Left lung (tissue), 10 donors: ENCODE data around the gene MOB2. TPM values are rescaled to one million over a fixed set of nuclear protein-coding genes. Genes with fewer than 3 reads are reported as not detected.

Source experiments
- ATAC-seq: fragments of 200-7000 bp; cut with Tn5 transposase; one replicate; pipeline ENCODE4 v1.9.1; 2020; ENCODE audit warnings: moderate library complexity
- DNase-seq, 4 donors: peaks; one replicate each; pipeline ENCODE4 v3.0.0-alpha.2; 2013 to 2020
- H3K27ac ChIP-seq, 2 donors: fragments of 200-600 bp; sonication (generic) in 1 of 2; one replicate each; pipeline versions ENCODE4 v1.5.0 to v1.8.0; 2020 to 2021
- H3K27me3 ChIP-seq, 2 donors: fragments of 200-600 bp; sonication (generic) in 1 of 2; one replicate each; pipeline versions ENCODE4 v1.5.0 to v1.8.0; 2020 to 2021
- H3K36me3 ChIP-seq, 2 donors: fragments of 200-600 bp; sonication (generic) in 1 of 2; one replicate each; pipeline versions ENCODE4 v1.5.0 to v1.8.0; 2020 to 2021
- H3K4me1 ChIP-seq, 2 donors: fragments of 200-600 bp; one replicate each; pipeline ENCODE4 v1.8.0; 2021
- H3K4me3 ChIP-seq, 2 donors: fragments of 200-600 bp; sonication (generic) in 1 of 2; one replicate each; pipeline versions ENCODE4 v1.5.0 to v1.8.0; 2020 to 2021; ENCODE audit warnings: mild to moderate bottlenecking in 1 of 2
- H3K9me3 ChIP-seq, 2 donors: fragments of 200-600 bp; sonication (generic) in 1 of 2; one replicate each; pipeline versions ENCODE4 v1.5.0 to v1.8.0; 2020 to 2021
- intact Hi-C, 2 donors: fragments of 100-400 bp; cut with DNase I; formaldehyde crosslinking; loops; one replicate each; pipeline versions ENCODE4 v1.11.2 to v1.14.2; 2022
- polyA plus RNA-seq, 6 donors: library from polyadenylated mRNA; unstranded; fragments of 120-200 nt; gene quantifications; one replicate each; pipeline ENCODE4 v1.2.1, GENCODE V29; 2013; ENCODE audit not compliant: insufficient read length in 6 of 6
- total RNA-seq, 2 donors: library from RNA; stranded (reverse); fragmentation: NEBNext Ultra II Directional; extraction: Animal tissue kit (Norgen Biotek cat#: 25700); gene quantifications; one replicate each; pipeline ENCODE4 v1.2.1, GENCODE V29; 2021
- TF ChIP-seq, protein P1 (sequence below), 2 donors: fragments of 200-600 bp; sonication (generic) in 1 of 2; IDR thresholded peaks; one replicate each; pipeline versions ENCODE4 v1.5.0 to v1.8.0; 2021; ENCODE audit warnings: antibody characterized with exemption in 2 of 2
- donor health status: DM: no; HTN: yes; CAD: no.
- donor health status: DM: no; HTN: no; CAD: no.

Gene MOB2
- total and polyA plus RNA-seq, 8 donors, result 36.1 to 41.3 (median 37.3) TPM

DNA sequence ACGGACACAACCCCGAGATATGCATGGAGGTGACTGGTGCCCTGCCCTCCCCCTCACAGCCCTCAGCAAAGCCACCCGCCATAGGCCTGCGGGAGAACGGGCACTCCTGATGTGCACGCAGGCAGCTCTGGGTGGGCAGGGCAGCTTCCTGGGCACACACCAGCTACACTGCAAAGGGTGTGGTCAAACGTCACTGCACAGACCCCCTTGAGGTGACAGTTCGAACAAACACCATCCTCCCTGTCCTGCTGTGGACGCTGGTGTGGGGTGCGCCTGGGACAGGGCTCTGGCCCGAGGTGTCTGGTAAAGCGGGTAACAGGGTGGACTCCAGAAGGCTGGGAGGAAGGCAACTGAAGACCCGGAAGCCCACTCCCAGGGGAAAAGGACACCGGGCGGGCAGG is 21.9 kb upstream of the MOB2 start:
- ATAC-seq, result peak; percentile 24
- Histone ChIP-seq H3K36me3 (no peaks in the 10 kb centered on the region), H3K27me3 (no peaks in the 10 kb centered on the region), H3K9me3 (no peaks in the 10 kb centered on the region), H3K4me1 (peaks cover 18 to 43% of the 10 kb centered on the region in 2 donors), H3K27ac (no peak overlapping the region), H3K4me3 (no peak overlapping the region)
- intact Hi-C loops, result no loop called here
- TF ChIP-seq, protein P1, sequence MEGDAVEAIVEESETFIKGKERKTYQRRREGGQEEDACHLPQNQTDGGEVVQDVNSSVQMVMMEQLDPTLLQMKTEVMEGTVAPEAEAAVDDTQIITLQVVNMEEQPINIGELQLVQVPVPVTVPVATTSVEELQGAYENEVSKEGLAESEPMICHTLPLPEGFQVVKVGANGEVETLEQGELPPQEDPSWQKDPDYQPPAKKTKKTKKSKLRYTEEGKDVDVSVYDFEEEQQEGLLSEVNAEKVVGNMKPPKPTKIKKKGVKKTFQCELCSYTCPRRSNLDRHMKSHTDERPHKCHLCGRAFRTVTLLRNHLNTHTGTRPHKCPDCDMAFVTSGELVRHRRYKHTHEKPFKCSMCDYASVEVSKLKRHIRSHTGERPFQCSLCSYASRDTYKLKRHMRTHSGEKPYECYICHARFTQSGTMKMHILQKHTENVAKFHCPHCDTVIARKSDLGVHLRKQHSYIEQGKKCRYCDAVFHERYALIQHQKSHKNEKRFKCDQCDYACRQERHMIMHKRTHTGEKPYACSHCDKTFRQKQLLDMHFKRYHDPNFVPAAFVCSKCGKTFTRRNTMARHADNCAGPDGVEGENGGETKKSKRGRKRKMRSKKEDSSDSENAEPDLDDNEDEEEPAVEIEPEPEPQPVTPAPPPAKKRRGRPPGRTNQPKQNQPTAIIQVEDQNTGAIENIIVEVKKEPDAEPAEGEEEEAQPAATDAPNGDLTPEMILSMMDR (IDR thresholded peaks at IDR 0.05), result no peak
- peak in 1 of 4 donors; percentile 71 for DNase-seq

DNA sequence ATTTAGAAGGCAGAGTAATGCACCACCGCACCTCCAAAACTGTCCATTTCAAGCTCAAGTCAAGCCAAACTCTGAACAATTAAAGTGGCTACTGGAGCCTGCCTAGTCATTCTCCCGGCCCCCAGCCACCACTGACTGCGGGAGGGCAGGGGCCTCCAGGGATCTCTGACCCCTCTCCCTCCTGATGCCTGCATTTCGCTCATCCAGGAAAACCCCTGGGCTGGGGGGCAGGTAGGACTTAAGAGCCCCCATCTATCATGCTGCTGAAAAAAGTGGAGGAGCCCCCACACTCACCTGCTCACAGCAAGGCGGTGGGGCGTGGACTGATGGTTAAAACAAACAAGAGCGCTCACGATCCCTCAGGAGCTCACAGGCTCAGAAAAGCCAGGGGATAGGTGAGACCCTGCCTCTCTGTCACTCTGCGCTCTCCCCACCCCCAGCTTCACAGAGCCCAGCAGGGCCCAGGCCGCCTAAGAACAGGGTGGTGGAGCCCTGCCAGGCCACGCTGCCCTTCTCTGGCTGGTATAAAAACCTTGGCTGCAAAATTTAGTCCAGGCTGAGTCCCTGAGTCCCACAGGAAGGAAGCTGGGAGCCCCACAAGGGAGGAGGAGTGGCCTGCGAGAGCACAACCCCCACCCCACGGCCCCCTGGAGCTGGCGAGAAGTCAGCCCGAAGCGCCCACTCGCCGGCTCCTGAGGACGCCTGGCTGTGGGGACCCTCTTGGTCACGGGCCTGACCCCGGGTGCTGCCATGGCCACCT is 21.0 kb upstream of the MOB2 start:
- Histone ChIP-seq H3K27me3 (no peaks in the 10 kb centered on the region), H3K36me3 (no peaks in the 10 kb centered on the region), H3K27ac (no peak overlapping the region), H3K9me3 (no peaks in the 10 kb centered on the region), H3K4me3 (no peak overlapping the region), H3K4me1 (peaks cover 24 to 46% of the 10 kb centered on the region in 2 donors)
- TF ChIP-seq, protein P1 (IDR thresholded peaks at IDR 0.05), result no peak
- intact Hi-C loops, result no loop called here
- ATAC-seq, result no peak
- peak in 1 of 4 donors; percentile 72 for DNase-seq

DNA sequence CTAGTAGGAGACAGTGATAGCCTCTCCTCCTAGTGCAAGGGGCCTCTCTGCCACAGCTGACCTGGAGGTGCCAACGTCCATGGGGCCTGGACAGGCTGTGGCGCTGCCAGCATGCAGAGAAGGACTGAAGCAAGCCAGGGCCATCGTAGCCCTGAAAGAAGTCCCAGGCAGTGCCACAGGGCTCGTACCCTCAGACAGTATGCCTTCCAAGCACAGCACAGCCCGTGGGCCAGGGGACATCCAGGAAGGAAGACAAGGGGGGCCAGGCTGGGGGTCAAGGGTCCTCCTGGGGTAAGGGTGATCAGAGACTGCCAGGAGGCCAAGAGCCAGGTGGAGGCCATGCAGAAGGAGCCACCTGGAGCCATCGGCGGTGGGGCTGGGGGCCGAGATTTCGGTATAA is 20.4 kb upstream of the MOB2 start:
- intact Hi-C loops, result no loop called here
- no peaks in the 10 kb centered on the region for H3K27me3 ChIP-seq
- peak in 1 of 4 donors; percentile 49 for DNase-seq
- no peak overlapping the region for H3K4me3 ChIP-seq
- H3K9me3 ChIP-seq, result no peaks in the 10 kb centered on the region
- TF ChIP-seq, protein P1 (IDR thresholded peaks at IDR 0.05), result no peak
- peaks cover 24 to 47% of the 10 kb centered on the region in 2 donors for H3K4me1 ChIP-seq
- no peak overlapping the region for H3K27ac ChIP-seq
- H3K36me3 ChIP-seq, result no peaks in the 10 kb centered on the region
- ATAC-seq, result no peak

DNA sequence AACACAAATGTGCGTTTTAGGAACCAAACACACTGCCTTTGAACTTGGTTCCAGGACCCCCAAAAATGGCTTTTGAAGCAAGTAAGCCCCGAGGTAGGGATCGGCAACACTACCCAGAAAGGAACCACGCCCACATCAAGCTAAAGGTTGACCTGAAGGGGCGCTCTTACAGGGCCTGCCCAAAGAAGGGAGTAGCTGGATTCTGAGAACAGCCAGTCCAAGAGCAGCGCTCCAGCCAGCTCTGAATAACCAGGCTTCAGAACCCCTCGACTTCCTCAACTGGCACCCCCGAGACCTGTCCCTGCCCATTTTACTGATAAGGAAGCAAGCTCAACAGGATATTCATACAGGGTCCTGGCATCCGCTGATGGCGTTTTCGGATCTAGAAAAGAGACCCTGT is 18.9 kb upstream of the MOB2 start:
- Histone ChIP-seq H3K9me3 (no peaks in the 10 kb centered on the region), H3K27me3 (no peaks in the 10 kb centered on the region), H3K27ac (no peak overlapping the region), H3K4me3 (no peak overlapping the region), H3K36me3 (no peaks in the 10 kb centered on the region), H3K4me1 (peaks cover 24 to 47% of the 10 kb centered on the region in 2 donors)
- TF ChIP-seq, protein P1 (IDR thresholded peaks at IDR 0.05), result no peak
- DNase-seq (peak in 1 of 4 donors; percentile 25), ATAC-seq (no peak)
- intact Hi-C loops, result no loop called here

DNA sequence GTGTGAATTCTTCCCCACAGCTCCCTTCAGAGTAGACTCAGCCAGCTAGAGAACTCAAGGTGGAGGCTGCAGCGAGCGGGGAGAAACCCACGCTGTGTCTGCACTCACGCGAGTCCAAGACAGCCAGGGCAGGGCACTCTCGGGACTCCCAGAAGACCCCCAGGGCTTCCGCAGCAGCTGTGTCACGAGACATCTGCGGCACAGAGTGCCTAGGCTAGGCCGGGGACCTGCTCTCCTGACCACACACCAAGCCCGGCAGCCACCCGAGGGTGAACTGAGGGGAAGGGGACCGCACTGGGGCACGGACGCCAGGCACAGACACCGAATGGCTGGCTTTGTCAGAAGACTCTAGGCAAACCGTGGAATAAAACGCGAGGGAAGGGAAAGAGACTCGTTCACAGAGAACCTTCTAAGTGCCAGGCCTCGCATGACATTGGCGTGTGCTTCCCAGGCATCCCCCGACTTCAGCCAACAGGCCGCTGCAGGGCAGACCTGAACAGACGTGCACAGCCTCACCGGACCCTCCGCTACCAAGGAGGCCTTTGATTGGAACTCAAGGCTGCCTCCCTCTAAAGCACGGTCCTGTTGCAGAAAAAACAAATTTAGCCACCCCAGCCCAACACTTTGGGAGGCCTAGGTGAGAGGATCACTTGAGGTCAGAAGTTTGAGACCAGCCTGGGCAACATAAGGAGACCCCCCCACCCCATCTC is 18.2 kb upstream of the MOB2 start:
- TF ChIP-seq, protein P1 (IDR thresholded peaks at IDR 0.05), result no peak
- Histone ChIP-seq H3K27me3 (no peaks in the 10 kb centered on the region), H3K36me3 (peaks cover 0 to 7% of the 10 kb centered on the region in 2 donors), H3K27ac (no peak overlapping the region), H3K4me1 (peaks cover 24 to 47% of the 10 kb centered on the region in 2 donors), H3K4me3 (no peak overlapping the region), H3K9me3 (no peaks in the 10 kb centered on the region)
- intact Hi-C loops, result no loop called here
- ATAC-seq (no peak), DNase-seq (peak in 1 of 4 donors; percentile 69)
